HCT116 (cell line): Measurements from ENCODE around the gene DTYMK. TPM values are rescaled to one million over a fixed set of nuclear protein-coding genes. Genes with fewer than 3 reads are reported as not detected.

Experiments used
- ATAC-seq: fragments of 200-7000 bp; cut with Tn5 transposase; 2 replicates; pipeline ENCODE4 v1.9.1; 2020; ENCODE audit warnings: mild to moderate bottlenecking, moderate library complexity
- BruUV-seq: library from RNA; stranded (reverse); fragments of 400-500 nt; replicated peaks from 2 replicates; lab custom pipeline; 2021; lab: Mats Ljungman, UMichigan
- CTCF ChIA-PET: fragments of 300-600 bp; sonication (Branson Sonifier 250); formaldehyde crosslinking; loops from one replicate; lab custom pipeline; 2021; ENCODE audit warnings: antibody characterized with exemption; lab: Charles Lee
- POLR2A ChIA-PET: fragments of 300-600, 350-600 bp; sonication (Branson Sonifier 250); formaldehyde crosslinking; loops from one replicate; lab custom pipeline; 2021; ENCODE audit warnings: antibody characterized with exemption; lab: Charles Lee
- RAD21 ChIA-PET, 2 experiments: fragments of 300-600 bp; sonication (Branson Sonifier 250); formaldehyde crosslinking; loops; one replicate each; lab custom pipeline; 2023; ENCODE audit warnings: low total read pairs in 2 of 2; ENCODE audit not compliant: uncharacterized antibody in 2 of 2, unreplicated experiment in 2 of 2, low non-redundant PET in 1 of 2; lab: Charles Lee
- DNase-seq: peaks from one replicate; pipeline ENCODE4 v3.0.0-alpha.2; 2010; ENCODE audit warnings: low read depth, low spot score
- H2AFZ ChIP-seq: fragments of 200-600 bp; shearing (Covaris generic), sonication (generic); 2 replicates; pipeline ENCODE4 v1.6.1; 2017; ENCODE audit warnings: low read depth, mixed run types, mixed read lengths, antibody characterized with exemption, low read length; ENCODE audit not compliant: poor library complexity, severe bottlenecking
- H3K27ac ChIP-seq: 2 replicates; pipeline ENCODE4 v1.5.1; 2012; ENCODE audit warnings: low read depth, low read length
- H3K27me3 ChIP-seq: fragments of 200-600 bp; sonication (generic); 2 replicates; pipeline ENCODE4 v1.6.1; 2016; ENCODE audit warnings: mixed run types, low read length, mixed read lengths; ENCODE audit not compliant: insufficient read depth
- H3K36me3 ChIP-seq, 2 experiments: fragments of 200-500 bp in 1 of 2; fragments of 200-600 bp in 1 of 2; sonication (Bioruptor generic) in 1 of 2; sonication (generic) in 1 of 2; 2 replicates each; pipeline versions ENCODE4 v1.5.1 to v1.6.1; 2014 to 2016; ENCODE audit warnings: low read length in 2 of 2, inconsistent platforms in 1 of 2, mixed read lengths in 1 of 2, mixed run types in 1 of 2; ENCODE audit not compliant: insufficient read depth in 2 of 2, control insufficient read depth in 1 of 2
- H3K4me1 ChIP-seq, 2 experiments: fragments of 200-600 bp in 1 of 2; sonication (generic) in 1 of 2; 2 replicates each; pipeline versions ENCODE4 v1.5.1 to v1.6.1; 2012 to 2017; ENCODE audit warnings: low read length in 2 of 2, inconsistent platforms in 1 of 2, mild to moderate bottlenecking in 1 of 2, mixed read lengths in 1 of 2, mixed run types in 1 of 2, moderate library complexity in 1 of 2; ENCODE audit not compliant: insufficient read depth in 2 of 2, control insufficient read depth in 1 of 2
- H3K4me2 ChIP-seq: fragments of 200-600 bp; sonication (generic); 2 replicates; pipeline ENCODE4 v1.6.1; 2017; ENCODE audit warnings: mixed run types, low read length, mixed read lengths
- H3K4me3 ChIP-seq, 2 experiments: fragments of 200-600 bp in 1 of 2; sonication (generic) in 1 of 2; replicated peaks in 1 of 2; 2 replicates each; pipeline ENCODE4 v1.5.1; 2011 to 2016; ENCODE audit warnings: low read length in 2 of 2, control low read depth in 1 of 2, low read depth in 1 of 2, mild to moderate bottlenecking in 1 of 2, mixed read lengths in 1 of 2, mixed run types in 1 of 2
- H3K79me2 ChIP-seq: fragments of 200-600 bp; sonication (generic); 2 replicates; pipeline ENCODE4 v1.6.1; 2017; ENCODE audit warnings: mild to moderate bottlenecking, mixed run types, low read length, moderate library complexity, mixed read lengths; ENCODE audit not compliant: insufficient read depth
- H3K9ac ChIP-seq: fragments of 200-600 bp; sonication (generic); 2 replicates; pipeline ENCODE4 v1.6.1; 2016; ENCODE audit warnings: low read length, mixed read lengths
- H3K9me2 ChIP-seq: fragments of 200-600 bp; sonication (generic), shearing (Covaris generic); 2 replicates; pipeline ENCODE4 v1.6.1; 2017; ENCODE audit warnings: mixed run types, mild to moderate bottlenecking, moderate library complexity; ENCODE audit not compliant: insufficient read depth
- H3K9me3 ChIP-seq, 2 experiments: fragments of 200-500 bp in 1 of 2; fragments of 200-600 bp in 1 of 2; sonication (Bioruptor generic) in 1 of 2; sonication (generic) in 1 of 2; 2 replicates each; pipeline ENCODE4 v1.6.1; 2014 to 2017; ENCODE audit warnings: low read length in 2 of 2, mixed read lengths in 2 of 2, inconsistent platforms in 1 of 2, low read depth in 1 of 2, mild to moderate bottlenecking in 1 of 2, mixed run types in 1 of 2, moderate library complexity in 1 of 2; ENCODE audit not compliant: control insufficient read depth in 1 of 2, insufficient read depth in 1 of 2
- H4K20me1 ChIP-seq: fragments of 200-600 bp; sonication (generic), shearing (Covaris generic); 2 replicates; pipeline ENCODE4 v1.6.1; 2017; ENCODE audit warnings: mixed run types, mild to moderate bottlenecking, moderate library complexity; ENCODE audit not compliant: insufficient read depth
- CEBPB ChIP-seq: IDR thresholded peaks from 2 replicates; pipeline ENCODE4 v1.6.1; 2012; ENCODE audit warnings: low read depth
- CTCF ChIP-seq, 3 experiments: fragments of 200-600 bp in 1 of 3; sonication (generic) in 1 of 3; IDR thresholded peaks in 2 of 3; conservative IDR thresholded peaks in 1 of 3; 2 replicates each; pipeline ENCODE4 v1.5.1; 2012 to 2017; ENCODE audit warnings: low read depth in 2 of 3, low read length in 2 of 3, antibody characterized with exemption in 1 of 3, borderline replicate concordance in 1 of 3, control low read depth in 1 of 3, mild to moderate bottlenecking in 1 of 3, mixed read lengths in 1 of 3, mixed run types in 1 of 3, moderate library complexity in 1 of 3; ENCODE audit not compliant: insufficient read depth in 1 of 3
- ELF1 ChIP-seq: IDR thresholded peaks from 2 replicates; pipeline ENCODE4 v1.6.1; 2012; ENCODE audit warnings: low read depth, borderline replicate concordance
- EZH2 ChIP-seq: fragments of 200-600 bp; sonication (generic); IDR thresholded peaks from 2 replicates; pipeline ENCODE4 v1.6.1; 2017; ENCODE audit warnings: antibody characterized with exemption, mixed run types
- FOSL1 ChIP-seq: IDR thresholded peaks from 2 replicates; pipeline ENCODE4 v1.6.1; 2012; ENCODE audit warnings: low read depth
- JUND ChIP-seq: IDR thresholded peaks from 2 replicates; pipeline ENCODE4 v1.6.1; 2012
- POLR2A ChIP-seq: IDR thresholded peaks from 2 replicates; pipeline ENCODE4 v1.7.0; 2011; ENCODE audit warnings: borderline replicate concordance; ENCODE audit not compliant: insufficient read depth, insufficient read length; ENCODE audit errors: extremely low read depth
- POLR2AphosphoS5 ChIP-seq: IDR thresholded peaks from 2 replicates; pipeline ENCODE4 v1.6.1; 2011; ENCODE audit warnings: mild to moderate bottlenecking, low read depth, low read length, moderate library complexity
- RAD21 ChIP-seq: IDR thresholded peaks from 2 replicates; pipeline ENCODE4 v1.6.1; 2012; ENCODE audit warnings: low read depth, mild to moderate bottlenecking
- REST ChIP-seq: IDR thresholded peaks from 2 replicates; pipeline ENCODE4 v1.6.1; 2012; ENCODE audit warnings: low read depth
- SIN3A ChIP-seq: IDR thresholded peaks from 2 replicates; pipeline ENCODE4 v1.6.1; 2012; ENCODE audit warnings: low read depth
- SP1 ChIP-seq: IDR thresholded peaks from 2 replicates; pipeline ENCODE4 v1.6.1; 2012; ENCODE audit warnings: low read depth
- SRF ChIP-seq: IDR thresholded peaks from 2 replicates; pipeline ENCODE4 v1.6.1; 2012; ENCODE audit warnings: low read depth
- YY1 ChIP-seq: IDR thresholded peaks from 2 replicates; pipeline ENCODE4 v1.6.1; 2011; ENCODE audit warnings: low read length, low read depth, moderate library complexity, mild to moderate bottlenecking; ENCODE audit not compliant: insufficient replicate concordance; ENCODE audit errors: extremely low read depth
- ZBTB33 ChIP-seq: IDR thresholded peaks from 2 replicates; pipeline ENCODE4 v1.6.1; 2011; ENCODE audit warnings: mild to moderate bottlenecking, low read length, moderate library complexity; ENCODE audit not compliant: insufficient replicate concordance; ENCODE audit errors: extremely low read depth
- ZFX ChIP-seq: fragments of 450-650 bp; IDR thresholded peaks from 2 replicates; pipeline ENCODE4 v1.6.1; 2017
- ZNF274 ChIP-seq: fragments of 200-500 bp; sonication (Bioruptor generic); IDR thresholded peaks from 2 replicates; pipeline ENCODE4 v1.6.1; 2014; ENCODE audit warnings: mild to moderate bottlenecking, low read depth, low read length, inconsistent platforms
- intact Hi-C: fragments of 100-400 bp; cut with micrococcal nuclease; formaldehyde crosslinking; loops from 2 replicates; pipeline ENCODE4 v1.10.0; 2022
- total RNA-seq: library from RNA; stranded (reverse); gene quantifications from one replicate; pipeline ENCODE4 v1.2.1, GENCODE V29; 2021; ENCODE audit not compliant: unreplicated experiment
- TF ChIP-seq, protein P1 (sequence below): IDR thresholded peaks from 2 replicates; pipeline ENCODE4 v1.6.1; 2012
- TF ChIP-seq, protein P2 (sequence below): IDR thresholded peaks from 2 replicates; pipeline ENCODE4 v1.6.1; 2012

Gene DTYMK
- total RNA-seq, 1 experiment from 2014 or later: 83.3 TPM

DNA sequence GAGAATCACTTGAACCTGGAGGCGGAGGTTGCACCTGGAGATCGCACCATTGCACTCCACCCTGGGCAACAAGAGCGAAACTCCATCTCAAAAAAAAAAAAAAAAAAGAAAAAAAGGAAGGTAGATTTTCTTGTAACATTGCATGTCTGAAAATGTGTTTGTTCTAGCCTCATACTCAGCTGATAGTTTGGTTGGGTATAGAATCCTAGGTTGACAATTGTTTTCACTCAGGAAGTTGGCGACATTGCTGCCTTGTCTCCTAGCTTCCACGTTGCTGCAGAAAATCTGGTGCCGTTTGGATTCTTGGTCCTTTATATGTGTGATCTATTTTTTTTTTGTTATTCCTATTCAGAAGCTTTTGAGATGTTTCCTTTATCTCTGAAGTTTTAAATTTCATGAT lies 19.9 kb upstream of the DTYMK start:
- ChIA-PET RAD21 (no interaction called here), CTCF (no interaction called here), POLR2A (no interaction called here)
- no peak overlapping the region for H3K4me2 ChIP-seq
- BruUV-seq: no TSS peak
- no peak overlapping the region for H3K4me3 ChIP-seq
- peaks cover 24 to 48% of the 10 kb centered on the region in 2 experiments for H3K36me3 ChIP-seq
- H3K9ac ChIP-seq: no peak overlapping the region
- H3K9me3 ChIP-seq: peaks cover 5 to 6% of the 10 kb centered on the region in 2 experiments; a peak in 1 of 4 replicates
- ATAC-seq (no peak), DNase-seq (no peak)
- no peak overlapping the region for H3K27ac ChIP-seq
- no peaks in the 10 kb centered on the region for H3K9me2 ChIP-seq
- TF ChIP-seq SP1 (no peak), ZNF274 (no peak), JUND (no peak), YY1 (no peak), EZH2 (no peak), REST (no peak), FOSL1 (no peak), CEBPB (no peak), SRF (no peak), RAD21 (no peak), CTCF (IDR thresholded peaks at IDR 0.05 in 2 of 3, conservative IDR thresholded peaks at IDR 0.05 in 1 of 3; ENCODE audit: borderline replicate concordance in 1 of 3, insufficient read depth in 1 of 3, low read depth in 2 of 3, low read length in 2 of 3) (no peak), ZFX (no peak), POLR2AphosphoS5 (no peak), ELF1 (no peak), POLR2A (no peak), SIN3A (no peak), ZBTB33 (no peak)
- TF ChIP-seq, protein P1, sequence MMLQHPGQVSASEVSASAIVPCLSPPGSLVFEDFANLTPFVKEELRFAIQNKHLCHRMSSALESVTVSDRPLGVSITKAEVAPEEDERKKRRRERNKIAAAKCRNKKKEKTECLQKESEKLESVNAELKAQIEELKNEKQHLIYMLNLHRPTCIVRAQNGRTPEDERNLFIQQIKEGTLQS: no peak
- TF ChIP-seq, protein P2, sequence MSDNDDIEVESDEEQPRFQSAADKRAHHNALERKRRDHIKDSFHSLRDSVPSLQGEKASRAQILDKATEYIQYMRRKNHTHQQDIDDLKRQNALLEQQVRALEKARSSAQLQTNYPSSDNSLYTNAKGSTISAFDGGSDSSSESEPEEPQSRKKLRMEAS: no peak
- H3K27me3 ChIP-seq: no peaks in the 10 kb centered on the region
- H3K4me1 ChIP-seq: peaks cover 6 to 12% of the 10 kb centered on the region in 2 experiments; a peak in 3 of 4 replicates
- intact Hi-C loops: no loop called here
- H2AFZ ChIP-seq: no peak overlapping the region
- H3K79me2 ChIP-seq: peaks cover 28% of the 10 kb centered on the region
- no peaks in the 10 kb centered on the region for H4K20me1 ChIP-seq
